ENCODE results near the gene SETD9.

SETD9 gene

GRCh38 chr5:56961746-56962145 lies 52.4 kb downstream of the SETD9 start:
- intact Hi-C loops (cut with DNase I; ENCODE audit: low total_unique reads), result no loop called here

GRCh38 chr5:56962286-56962685 lies 52.9 kb downstream of the SETD9 start:
- intact Hi-C loops (cut with DNase I; ENCODE audit: low total_unique reads), result no loop called here
- Histone ChIP-seq H3K4me1 (no peaks in the 10 kb centered on the region), H3K27ac (no peak overlapping the region), H3K9me3 (no peaks in the 10 kb centered on the region), H3K36me3 (no peaks in the 10 kb centered on the region), H3K27me3 (peaks cover 0 to 14% of the 10 kb centered on the region in 2 donors), H3K4me3 (no peak overlapping the region)
- no peak for DNase-seq
- TF ChIP-seq, protein P1, sequence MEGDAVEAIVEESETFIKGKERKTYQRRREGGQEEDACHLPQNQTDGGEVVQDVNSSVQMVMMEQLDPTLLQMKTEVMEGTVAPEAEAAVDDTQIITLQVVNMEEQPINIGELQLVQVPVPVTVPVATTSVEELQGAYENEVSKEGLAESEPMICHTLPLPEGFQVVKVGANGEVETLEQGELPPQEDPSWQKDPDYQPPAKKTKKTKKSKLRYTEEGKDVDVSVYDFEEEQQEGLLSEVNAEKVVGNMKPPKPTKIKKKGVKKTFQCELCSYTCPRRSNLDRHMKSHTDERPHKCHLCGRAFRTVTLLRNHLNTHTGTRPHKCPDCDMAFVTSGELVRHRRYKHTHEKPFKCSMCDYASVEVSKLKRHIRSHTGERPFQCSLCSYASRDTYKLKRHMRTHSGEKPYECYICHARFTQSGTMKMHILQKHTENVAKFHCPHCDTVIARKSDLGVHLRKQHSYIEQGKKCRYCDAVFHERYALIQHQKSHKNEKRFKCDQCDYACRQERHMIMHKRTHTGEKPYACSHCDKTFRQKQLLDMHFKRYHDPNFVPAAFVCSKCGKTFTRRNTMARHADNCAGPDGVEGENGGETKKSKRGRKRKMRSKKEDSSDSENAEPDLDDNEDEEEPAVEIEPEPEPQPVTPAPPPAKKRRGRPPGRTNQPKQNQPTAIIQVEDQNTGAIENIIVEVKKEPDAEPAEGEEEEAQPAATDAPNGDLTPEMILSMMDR (IDR thresholded peaks at IDR 0.05), result no peak

More at GRCh38 chr5:56961746-56962145, 52.4 kb downstream of the SETD9 start:
- TF ChIP-seq, protein P1 (IDR thresholded peaks at IDR 0.05), result no peak
- Histone ChIP-seq H3K27me3 (peaks cover 0 to 14% of the 10 kb centered on the region in 2 donors), H3K4me1 (no peaks in the 10 kb centered on the region), H3K27ac (no peak overlapping the region), H3K36me3 (no peaks in the 10 kb centered on the region), H3K9me3 (no peaks in the 10 kb centered on the region), H3K4me3 (no peak overlapping the region)
- no peak for DNase-seq

- H3K27ac ChIP-seq, result no peak overlapping the region
- H3K27me3 ChIP-seq, result peaks cover 0 to 14% of the 10 kb centered on the region in 2 donors
- intact Hi-C loops (cut with DNase I; ENCODE audit: low total_unique reads), result no loop called here
- H3K4me3 ChIP-seq, result no peak overlapping the region
- TF ChIP-seq, protein P1 (IDR thresholded peaks at IDR 0.05), result no peak
- H3K9me3 ChIP-seq, result no peaks in the 10 kb centered on the region
- H3K36me3 ChIP-seq, result no peaks in the 10 kb centered on the region
- no peaks in the 10 kb centered on the region for H3K4me1 ChIP-seq
- no peak for DNase-seq
Observed at GRCh38 chr5:56963246-56963645, 53.9 kb downstream of the SETD9 start.

GRCh38 chr5:56964173-56964572 lies 54.8 kb downstream of the SETD9 start:
- H3K4me3 ChIP-seq, result no peak overlapping the region
- no peaks in the 10 kb centered on the region for H3K9me3 ChIP-seq
- H3K27me3 ChIP-seq, result peaks cover 0 to 14% of the 10 kb centered on the region in 2 donors
- intact Hi-C loops (cut with DNase I; ENCODE audit: low total_unique reads), result no loop called here
- no peaks in the 10 kb centered on the region for H3K4me1 ChIP-seq
- no peak for DNase-seq
- TF ChIP-seq, protein P1 (IDR thresholded peaks at IDR 0.05), result no peak
- no peak overlapping the region for H3K27ac ChIP-seq
- no peaks in the 10 kb centered on the region for H3K36me3 ChIP-seq

All from tibial artery (tissue), 4 donors.